Adrenal gland (tissue), 12 donors: Measurements from ENCODE around the gene DNMBP. TPM values are rescaled to one million over a fixed set of nuclear protein-coding genes. Genes with fewer than 3 reads are reported as not detected.
"Not testable (repeated sequence)": the region's sequence is repeated elsewhere in the genome, so short reads cannot be mapped to it uniquely, and the experiment has no call there.

Experiments
- DNase-seq, 7 donors: peaks; one replicate each; pipeline ENCODE4 v3.0.0-alpha.2; 2019 to 2020
- H3K27ac ChIP-seq, 5 donors: fragments of 200-600 bp; sonication (generic) in 4 of 5; 1 replicate in 3 of 5; 2 replicates in 2 of 5; pipeline versions ENCODE4 v1.5.1 to v1.8.0; 2016 to 2020; ENCODE audit warnings: mild to moderate bottlenecking in 1 of 5
- H3K27me3 ChIP-seq: fragments of 200-600 bp; 2 replicates; pipeline ENCODE4 v1.8.0; 2021
- H3K36me3 ChIP-seq, 2 donors: fragments of 200-600 bp; replicated peaks in 1 of 2; 1 replicate in 1 of 2; 2 replicates in 1 of 2; pipeline versions ENCODE4 v1.5.1 to v1.8.0; 2018 to 2022
- H3K4me1 ChIP-seq, 2 donors: fragments of 200-600 bp; replicated peaks in 1 of 2; 1 replicate in 1 of 2; 2 replicates in 1 of 2; pipeline versions ENCODE4 v1.5.1 to v1.8.0; 2018 to 2021
- H3K4me3 ChIP-seq, 4 donors: fragments of 200-600 bp; sonication (generic) in 3 of 4; one replicate each; pipeline ENCODE4 v1.5.1; 2016 to 2018
- H3K9me3 ChIP-seq, 3 donors: fragments of 200-600 bp; sonication (generic) in 1 of 3; replicated peaks in 1 of 3; 1 replicate in 2 of 3; 2 replicates in 1 of 3; pipeline versions ENCODE4 v1.5.1 to v1.8.0; 2016 to 2021
- POLR2A ChIP-seq, 2 donors: fragments of 450-650 bp; IDR thresholded peaks; one replicate each; pipeline ENCODE4 v1.6.1; 2017; ENCODE audit warnings: antibody characterized with exemption in 2 of 2, mild to moderate bottlenecking in 2 of 2, moderate library complexity in 1 of 2
- WGBS, 4 donors: extraction: QIAGEN DNeasy Blood & Tissue Kit in 2 of 4; methylation state at CpG; one replicate each; pipeline versions ENCODE4 v1.1.5 to v1.1.7; 2013 to 2017; 5-methylcytosine and 5-hydroxymethylcytosine counted together
- intact Hi-C, 2 donors: fragments of 100-400 bp; cut with DNase I; formaldehyde crosslinking; loops; one replicate each; pipeline versions ENCODE4 v1.14.1 to v1.15.0; 2022 to 2023
- polyA plus RNA-seq, 3 donors: library from polyadenylated mRNA; stranded (reverse); fragments of 200-250 nt in 2 of 3; fragments of 350-450 nt in 1 of 3; fragmentation: Illumina TruSeq in 1 of 3; extraction: RNeasy Lipid Tissue Mini Kit (QIAGEN cat#74804) in 1 of 3; gene quantifications; one replicate each; pipeline ENCODE4 v1.2.3, GENCODE V29; 2013 to 2014
- total RNA-seq, 9 donors: library from RNA; depleted of rRNA in 4 of 9; stranded (reverse); fragments of >200 nt in 4 of 9; fragments of 120-200 nt in 1 of 9; fragmentation: NEBNext Ultra II Directional in 1 of 9; extraction: Animal tissue kit (Norgen Biotek cat#: 25700) in 1 of 9; gene quantifications; one replicate each; pipeline versions ENCODE4 v1.1.0 to v1.2.4, GENCODE V29; 2013 to 2023
- TF ChIP-seq, protein P1 (sequence below), 6 experiments: fragments of 450-650 bp in 4 of 6; fragments of 200-600 bp in 2 of 6; sonication (generic) in 1 of 6; IDR thresholded peaks; 1 replicate in 5 of 6; 2 replicates in 1 of 6; pipeline versions ENCODE4 v1.5.1 to v1.8.0; 2016 to 2021; ENCODE audit warnings: antibody characterized with exemption in 6 of 6, mild to moderate bottlenecking in 2 of 6, moderate library complexity in 1 of 6
- donor health status: healthy with polysubstance abuse.
- donor health status: Bipolar disorder and iron deficiency.
- donor health status: DM: yes; HTN: yes; CAD: no.
- donor health status: DM: no; HTN: no; CAD: no.
- donor health status: DM: no; HTN: no; CAD: no.
- donor health status: DM: yes; HTN: yes; CAD: no.

The DNMBP gene
- total and polyA plus RNA-seq, 12 donors = 5.7 to 17.9 (median 12.0) TPM

DNA sequence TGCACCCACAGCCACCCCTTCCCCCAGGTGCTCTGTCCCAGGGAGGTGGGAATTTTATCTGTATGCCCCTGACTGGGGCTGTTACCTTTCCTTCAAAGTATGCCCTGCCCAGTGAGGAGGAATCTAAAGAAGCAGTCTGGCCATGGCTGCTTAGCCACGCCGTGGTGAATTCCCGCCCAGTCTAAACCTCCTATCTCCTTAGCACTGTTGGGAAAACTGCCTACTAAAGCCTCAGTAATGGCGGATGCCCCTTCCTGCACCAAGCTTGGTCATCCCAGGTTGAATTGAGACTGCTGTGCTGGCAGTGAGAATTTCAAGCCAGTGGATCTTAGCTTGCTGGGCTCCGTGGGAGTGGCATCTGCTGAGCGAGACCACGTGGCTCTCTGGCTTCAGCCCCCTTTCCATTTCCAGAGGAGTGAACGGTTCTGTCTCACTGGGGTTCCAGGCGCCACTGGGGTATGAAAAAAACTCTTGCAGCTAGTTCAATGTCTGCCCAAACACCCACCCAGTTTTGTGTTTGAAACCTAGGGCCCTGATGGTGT, 140.1 kb downstream of the DNMBP start:
- Histone ChIP-seq H3K4me3 (no peak overlapping the region), H3K4me1 (no peaks in the 10 kb centered on the region), H3K27me3 (no peaks in the 10 kb centered on the region), H3K9me3 (no peaks in the 10 kb centered on the region), H3K27ac (no peak overlapping the region), H3K36me3 (no peaks in the 10 kb centered on the region)
- intact Hi-C loops = no loop called here
- WGBS, 4 donors = 67 to 85% (median 71%) methylated on average over 9 of the region's 9 CpGs
- DNase-seq = no peak
- TF ChIP-seq, protein P1, sequence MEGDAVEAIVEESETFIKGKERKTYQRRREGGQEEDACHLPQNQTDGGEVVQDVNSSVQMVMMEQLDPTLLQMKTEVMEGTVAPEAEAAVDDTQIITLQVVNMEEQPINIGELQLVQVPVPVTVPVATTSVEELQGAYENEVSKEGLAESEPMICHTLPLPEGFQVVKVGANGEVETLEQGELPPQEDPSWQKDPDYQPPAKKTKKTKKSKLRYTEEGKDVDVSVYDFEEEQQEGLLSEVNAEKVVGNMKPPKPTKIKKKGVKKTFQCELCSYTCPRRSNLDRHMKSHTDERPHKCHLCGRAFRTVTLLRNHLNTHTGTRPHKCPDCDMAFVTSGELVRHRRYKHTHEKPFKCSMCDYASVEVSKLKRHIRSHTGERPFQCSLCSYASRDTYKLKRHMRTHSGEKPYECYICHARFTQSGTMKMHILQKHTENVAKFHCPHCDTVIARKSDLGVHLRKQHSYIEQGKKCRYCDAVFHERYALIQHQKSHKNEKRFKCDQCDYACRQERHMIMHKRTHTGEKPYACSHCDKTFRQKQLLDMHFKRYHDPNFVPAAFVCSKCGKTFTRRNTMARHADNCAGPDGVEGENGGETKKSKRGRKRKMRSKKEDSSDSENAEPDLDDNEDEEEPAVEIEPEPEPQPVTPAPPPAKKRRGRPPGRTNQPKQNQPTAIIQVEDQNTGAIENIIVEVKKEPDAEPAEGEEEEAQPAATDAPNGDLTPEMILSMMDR (IDR thresholded peaks at IDR 0.05) = no peak
- TF ChIP-seq POLR2A (IDR thresholded peaks at IDR 0.05) = no peak

DNA sequence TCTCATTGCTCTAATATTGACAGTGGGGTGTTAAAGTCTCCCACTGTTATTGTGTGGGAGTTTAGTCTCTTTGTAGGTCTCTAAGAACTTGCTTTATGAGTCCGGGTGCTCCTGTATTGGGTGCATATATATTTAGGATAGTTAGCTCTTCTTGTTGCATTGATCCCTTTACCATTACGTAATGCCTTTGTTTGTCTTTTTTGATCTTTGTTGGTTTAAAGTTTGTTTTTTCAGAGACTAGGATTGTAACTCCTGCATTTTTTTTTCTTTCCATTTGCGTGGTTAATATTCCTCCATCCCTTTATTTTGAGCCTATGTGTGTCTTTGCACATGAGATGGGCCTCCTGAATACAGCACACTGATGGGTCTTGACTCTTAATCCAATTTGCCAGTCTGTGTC, 142.5 kb downstream of the DNMBP start:
- H3K4me3 ChIP-seq, H3K27me3 ChIP-seq, DNase-seq, H3K9me3 ChIP-seq, H3K36me3 ChIP-seq, intact Hi-C loops, H3K27ac ChIP-seq, H3K4me1 ChIP-seq: not testable (repeated sequence)
- 59 to 97% (median 86%) methylated on average over 3 of the region's 3 CpGs for WGBS, 4 donors

DNA sequence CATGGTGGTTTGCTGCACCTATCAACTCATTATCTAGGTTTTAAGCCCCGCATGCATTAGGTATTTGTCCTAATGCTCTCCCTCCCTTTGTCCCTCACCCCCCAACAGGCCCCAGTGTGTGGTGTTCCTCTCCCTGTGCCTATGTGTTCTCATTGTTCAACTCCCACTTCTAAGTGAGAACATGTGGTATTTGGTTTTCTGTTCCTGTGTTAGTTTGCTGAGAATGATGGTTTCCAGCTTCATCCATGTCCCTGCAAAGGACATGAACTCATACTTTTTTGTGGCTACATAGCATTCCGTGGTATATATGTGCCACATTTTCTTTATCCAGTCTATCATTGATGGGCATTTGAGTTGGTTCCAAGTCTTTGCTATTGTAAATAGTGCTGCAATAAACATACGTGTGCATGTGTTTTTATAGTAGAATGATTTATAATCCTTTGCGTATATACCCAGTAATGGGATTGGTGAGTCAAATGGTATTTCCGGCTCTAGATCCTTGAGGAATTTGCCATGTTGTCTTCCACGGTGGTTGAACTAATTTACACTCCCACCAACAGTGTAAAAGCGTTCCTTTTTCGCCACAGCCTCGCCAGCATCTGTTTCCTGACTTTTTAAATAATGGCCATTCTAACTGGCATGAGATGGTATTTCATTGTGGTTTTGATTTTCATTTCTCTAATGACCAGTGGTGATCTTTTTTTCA, 146.1 kb downstream of the DNMBP start:
- H3K36me3 ChIP-seq, H3K4me1 ChIP-seq, H3K27ac ChIP-seq, H3K4me3 ChIP-seq, H3K9me3 ChIP-seq, intact Hi-C loops, H3K27me3 ChIP-seq, DNase-seq: not testable (repeated sequence)
- WGBS, 4 donors = 65 to 74% (median 68%) methylated on average over 9 of the region's 9 CpGs

DNA sequence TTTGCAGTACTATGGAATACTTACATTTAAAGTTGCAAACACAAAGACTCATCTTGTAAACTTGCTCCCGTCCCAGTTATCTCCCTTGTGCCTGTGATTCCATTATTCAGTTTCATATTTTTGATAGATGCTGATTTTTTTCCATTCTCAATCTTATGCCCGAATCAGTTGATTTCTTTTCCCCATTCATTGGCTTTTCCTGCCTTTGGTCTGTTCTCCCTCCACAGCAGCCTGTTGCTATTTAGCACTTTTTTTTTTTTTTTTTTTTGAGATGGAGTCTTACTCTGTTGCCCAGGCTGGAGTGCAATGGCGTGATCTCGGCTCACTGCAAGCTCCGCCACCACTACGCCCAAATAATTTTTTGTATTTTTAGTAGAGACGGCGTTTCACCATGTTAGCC, 149.3 kb downstream of the DNMBP start:
- 83 to 94% (median 91%) methylated on average over 8 of the region's 8 CpGs for WGBS, 4 donors
- Histone ChIP-seq H3K4me3 (no peak overlapping the region), H3K36me3 (no peaks in the 10 kb centered on the region), H3K9me3 (no peaks in the 10 kb centered on the region), H3K27me3 (no peaks in the 10 kb centered on the region), H3K27ac (no peak overlapping the region), H3K4me1 (no peaks in the 10 kb centered on the region)
- intact Hi-C loops = no loop called here
- no peak for DNase-seq
- TF ChIP-seq POLR2A (IDR thresholded peaks at IDR 0.05) = no peak
- TF ChIP-seq, protein P1 (IDR thresholded peaks at IDR 0.05) = no peak

DNA sequence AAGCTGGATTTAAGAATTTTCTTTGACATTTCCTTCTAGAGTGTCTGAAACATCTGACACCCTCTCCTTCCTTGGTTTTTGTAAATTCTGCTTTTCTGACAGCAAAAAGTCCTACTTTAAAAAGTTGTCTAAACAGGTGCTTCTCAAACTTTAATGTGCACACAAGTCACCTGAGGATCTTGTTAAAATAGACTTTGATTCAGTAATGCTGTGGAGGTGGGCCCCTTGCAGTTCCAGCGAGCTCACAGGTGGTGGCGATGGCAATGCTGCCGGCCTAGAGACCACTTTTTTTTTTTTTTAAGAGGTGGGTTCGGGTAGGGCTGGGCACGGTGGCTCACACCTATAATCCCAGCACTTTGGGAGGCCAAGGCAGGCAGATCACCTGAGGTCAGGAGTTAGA, 150.2 kb downstream of the DNMBP start:
- WGBS, 4 donors = 38 to 48% (median 44%) methylated on average over 3 to 5 of the region's 5 CpGs
- H3K9me3 ChIP-seq = no peaks in the 10 kb centered on the region
- no peaks in the 10 kb centered on the region for H3K27me3 ChIP-seq
- H3K36me3 ChIP-seq = no peaks in the 10 kb centered on the region
- TF ChIP-seq, protein P1 (IDR thresholded peaks at IDR 0.05) = no peak
- TF ChIP-seq POLR2A (IDR thresholded peaks at IDR 0.05) = no peak
- no peak for DNase-seq
- H3K4me3 ChIP-seq = no peak overlapping the region
- H3K27ac ChIP-seq = no peak overlapping the region
- H3K4me1 ChIP-seq = no peaks in the 10 kb centered on the region
- intact Hi-C loops = no loop called here
